COLO668 (cell line): Measurements from ENCODE around the gene OR2AT4.
"Not testable (repeated sequence)": the region's sequence is repeated elsewhere in the genome, so short reads cannot be mapped to it uniquely, and the experiment has no call there.

Source experiments
- DNase-seq: peaks from one replicate; lab custom pipeline; 2025; ENCODE audit not compliant: unreplicated experiment; lab: John Stamatoyannopoulos, UW

The OR2AT4 gene

GRCh38 chr11:75096456-75097172 lies at the start of gene OR2AT4:
OR2AT4 (minus strand) TSS chr11:75096876.
- no peak for DNase-seq

DNA sequence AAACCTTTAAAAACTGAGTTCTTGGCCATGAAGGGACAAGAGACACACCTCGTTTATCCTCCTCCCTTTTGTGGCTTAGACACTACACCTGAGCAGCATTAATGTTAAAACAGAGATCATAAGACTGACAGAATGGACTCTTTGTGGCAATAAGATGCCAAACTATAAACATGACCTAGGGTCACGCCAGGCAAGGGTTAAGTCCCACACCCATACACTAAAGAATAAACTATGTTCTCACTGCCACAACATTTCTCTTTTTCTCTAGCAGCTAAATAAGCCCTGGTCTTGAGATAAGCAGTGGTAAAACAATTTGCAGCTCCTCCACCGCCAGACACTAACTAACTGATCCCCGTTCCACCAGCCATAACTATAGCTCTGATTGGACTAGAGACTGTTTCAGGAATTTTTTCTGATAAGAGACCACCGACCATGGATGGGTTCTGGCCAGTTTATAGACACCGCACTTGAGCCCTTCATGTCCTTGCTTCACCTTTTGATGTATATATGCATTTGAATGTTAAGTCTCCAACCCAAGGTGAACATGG lies 49.4 kb upstream of the OR2AT4 start:
- no peak for DNase-seq

DNA sequence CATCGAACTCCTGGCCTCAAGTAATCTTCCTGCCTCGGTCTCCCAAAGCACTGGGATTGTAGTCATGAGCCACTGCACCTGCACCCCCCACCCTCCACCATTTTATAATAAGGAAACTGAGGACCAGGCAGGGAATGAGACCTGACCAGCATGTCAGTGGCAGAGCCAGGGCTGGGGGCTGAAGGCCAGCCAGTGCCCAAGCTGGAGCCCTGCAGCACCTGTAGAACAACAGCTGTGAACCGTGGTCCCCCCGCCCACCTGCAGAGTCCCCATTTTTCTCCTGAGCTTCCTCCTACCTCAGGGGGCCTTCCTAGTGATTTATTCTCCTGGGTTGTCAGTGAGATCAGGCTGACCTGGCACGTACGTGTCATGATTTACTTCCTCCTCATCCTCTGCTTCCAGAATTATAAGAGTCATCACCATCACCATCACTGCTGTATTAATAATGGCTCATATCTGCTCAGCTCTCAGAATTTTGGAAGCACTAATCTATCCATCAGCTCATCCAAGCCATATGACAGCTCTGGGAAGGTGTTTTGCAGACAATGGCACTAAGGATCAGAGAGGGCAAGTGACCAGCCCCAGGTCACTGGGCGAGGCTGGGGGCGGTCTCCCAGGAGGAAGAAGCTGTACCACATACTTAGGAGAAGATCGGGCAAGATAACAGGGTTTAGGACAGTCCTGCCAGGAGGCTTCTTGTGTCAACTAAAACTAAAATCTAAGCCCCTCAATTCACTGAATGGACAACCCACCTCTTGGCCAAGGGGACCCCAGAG lies 48.7 kb upstream of the OR2AT4 start:
- no peak for DNase-seq

DNA sequence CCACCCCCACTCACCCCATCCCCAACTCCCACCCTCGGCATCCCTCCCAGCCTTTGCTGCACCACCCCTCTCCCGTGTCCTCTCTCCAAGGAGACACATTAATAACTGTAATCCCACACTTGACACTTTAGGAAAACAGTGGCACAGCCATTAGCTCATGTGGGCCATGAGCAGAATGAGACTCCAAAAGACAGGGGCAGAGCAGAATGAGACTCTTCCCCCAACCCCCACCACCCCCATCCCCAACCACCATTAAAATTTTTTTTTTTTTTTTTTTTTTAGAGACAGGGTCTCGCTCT lies 48.0 kb upstream of the OR2AT4 start:
- no peak for DNase-seq

GRCh38 chr11:75143420-75143731 lies 46.7 kb upstream of the OR2AT4 start:
- no peak for DNase-seq

DNA sequence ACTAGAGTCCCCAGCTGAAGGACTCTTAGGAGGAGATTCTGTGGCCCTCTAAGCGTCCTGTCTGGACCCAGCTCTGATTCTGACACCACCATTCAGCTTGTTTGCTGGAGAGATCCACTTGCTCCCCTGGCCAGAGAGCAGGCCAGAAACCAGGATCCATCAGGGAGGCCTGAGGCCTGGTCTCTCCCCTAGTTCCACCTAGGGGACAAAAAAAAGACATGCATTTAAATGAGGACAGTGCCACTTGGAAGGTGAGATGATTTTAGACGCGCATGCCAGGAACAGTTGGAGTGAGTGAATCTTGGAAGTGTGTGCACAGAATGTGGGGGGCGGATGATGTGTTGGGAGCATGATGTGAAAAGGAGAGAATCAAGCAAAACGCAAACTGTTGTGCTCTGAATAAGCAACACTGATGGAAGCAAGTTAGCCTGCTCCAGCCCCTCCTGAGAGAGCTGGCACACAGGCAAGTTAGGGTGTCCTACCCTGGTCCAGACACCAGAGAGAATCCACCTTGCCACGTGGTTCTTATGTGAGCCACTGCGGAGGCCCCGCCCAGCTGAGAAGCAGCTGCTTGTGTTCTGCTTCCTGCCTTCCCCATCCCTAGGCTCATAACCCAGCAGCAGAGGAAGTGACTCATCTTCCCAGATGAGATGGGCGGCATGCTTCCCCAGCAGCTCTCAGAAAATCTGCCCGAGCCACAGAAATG lies 46.2 kb upstream of the OR2AT4 start:
- DNase-seq: peak; percentile 72

DNA sequence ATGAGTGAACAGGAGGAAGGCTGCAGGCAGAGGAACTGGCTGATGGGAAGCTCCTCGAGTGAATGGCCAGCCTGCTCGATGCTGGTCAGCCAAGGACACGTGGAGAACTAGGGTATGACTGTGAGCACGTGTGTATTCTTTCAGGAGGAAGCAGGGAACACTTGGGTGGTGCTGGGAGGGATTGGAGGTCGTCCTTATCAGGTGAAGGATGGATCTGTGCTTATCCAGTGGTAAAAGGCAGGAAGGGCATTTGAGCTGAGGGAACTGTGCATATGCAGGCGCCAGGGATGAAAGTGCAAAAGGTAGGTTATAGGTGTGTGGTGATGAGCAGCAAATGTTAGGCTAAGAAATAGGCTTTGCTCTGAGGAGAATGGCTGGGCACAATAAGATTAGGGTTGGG lies 44.5 kb upstream of the OR2AT4 start:
- no peak for DNase-seq

DNA sequence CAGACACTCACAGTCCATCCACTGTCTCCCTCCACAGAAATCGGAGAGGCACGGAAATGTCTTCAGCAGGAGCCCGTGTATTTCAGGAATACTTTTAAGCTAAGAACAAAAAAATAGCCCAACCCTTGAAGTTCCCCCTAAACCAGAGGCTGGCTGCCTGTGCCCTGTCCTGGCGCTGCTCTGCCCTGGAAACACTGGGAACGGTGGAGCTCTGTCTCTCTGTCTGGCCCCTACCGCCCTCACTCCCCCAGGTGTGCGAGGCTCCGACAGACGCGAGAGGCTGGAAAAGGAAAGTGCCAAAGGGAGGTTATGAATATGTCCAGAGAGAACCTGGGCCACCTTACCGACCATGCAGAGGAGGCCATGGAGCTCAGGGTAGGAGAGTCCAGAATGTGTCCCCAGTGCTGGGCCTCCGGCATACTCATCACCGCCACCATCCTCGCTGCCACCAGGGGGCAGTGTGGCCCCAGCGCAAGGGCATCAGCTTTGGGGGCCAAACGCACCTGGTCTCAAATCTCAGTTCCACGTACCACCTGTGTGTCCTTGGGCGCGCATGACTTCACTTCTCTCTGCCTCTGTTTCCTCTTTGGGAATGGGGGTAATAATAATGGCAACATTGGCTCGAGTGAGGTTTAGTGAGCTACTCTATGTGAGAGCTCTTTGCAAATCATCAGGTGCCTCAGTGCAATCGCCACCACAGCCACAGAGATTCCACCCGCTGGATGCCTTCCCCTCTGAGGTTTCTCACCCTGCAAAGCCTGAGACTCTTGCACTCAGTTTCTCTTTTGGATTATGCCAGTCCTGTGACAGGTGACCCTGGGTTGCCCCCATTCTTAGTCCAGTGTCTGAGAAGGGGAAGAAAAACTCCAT lies 43.8 kb upstream of the OR2AT4 start:
- peak; percentile 50 for DNase-seq

DNA sequence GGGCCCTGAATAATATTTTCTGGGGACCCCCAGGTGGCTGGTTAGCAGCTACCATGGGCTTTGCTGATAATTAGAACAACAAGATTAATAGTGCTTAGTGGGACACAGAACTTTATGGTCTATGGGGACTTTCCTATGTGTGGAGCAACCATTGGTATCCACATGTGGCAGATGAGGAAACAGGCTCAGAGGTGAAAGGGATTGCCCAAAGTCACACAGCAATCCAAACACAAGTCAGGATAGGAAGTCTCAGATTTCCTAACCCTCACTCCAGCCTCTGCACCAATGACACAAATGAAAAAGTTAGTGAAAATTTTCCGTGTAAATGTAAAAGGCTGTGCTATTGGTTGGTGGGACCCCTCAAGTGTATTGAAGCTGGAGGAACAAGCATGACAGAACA lies 39.0 kb upstream of the OR2AT4 start:
- no peak for DNase-seq

- no peak for DNase-seq
Measured at GRCh38 chr11:75135021-75135650, 38.5 kb upstream of the OR2AT4 start.

GRCh38 chr11:75133976-75134375 lies 37.3 kb upstream of the OR2AT4 start:
- DNase-seq: no peak

GRCh38 chr11:75132080-75132479 lies 35.4 kb upstream of the OR2AT4 start:
- no peak for DNase-seq

DNA sequence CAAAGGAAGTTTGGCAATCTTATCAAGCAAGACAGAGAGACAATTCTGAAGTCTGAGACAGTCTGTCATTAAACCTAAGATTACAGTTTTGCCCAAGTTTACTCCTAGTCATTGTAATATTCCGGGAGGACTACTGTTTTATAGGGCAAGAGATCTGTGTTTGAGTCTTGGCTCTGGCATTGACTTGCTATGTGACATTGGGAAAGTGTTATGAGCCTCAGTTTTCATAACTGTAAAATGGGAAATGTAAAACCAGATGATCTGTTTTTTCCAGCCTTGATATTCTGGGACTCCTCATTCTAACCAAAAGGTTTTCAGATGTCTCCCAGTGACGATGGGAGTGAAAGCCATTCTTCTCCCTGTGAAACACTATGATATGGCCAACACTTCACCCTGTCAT lies 29.9 kb upstream of the OR2AT4 start:
- no peak for DNase-seq

DNA sequence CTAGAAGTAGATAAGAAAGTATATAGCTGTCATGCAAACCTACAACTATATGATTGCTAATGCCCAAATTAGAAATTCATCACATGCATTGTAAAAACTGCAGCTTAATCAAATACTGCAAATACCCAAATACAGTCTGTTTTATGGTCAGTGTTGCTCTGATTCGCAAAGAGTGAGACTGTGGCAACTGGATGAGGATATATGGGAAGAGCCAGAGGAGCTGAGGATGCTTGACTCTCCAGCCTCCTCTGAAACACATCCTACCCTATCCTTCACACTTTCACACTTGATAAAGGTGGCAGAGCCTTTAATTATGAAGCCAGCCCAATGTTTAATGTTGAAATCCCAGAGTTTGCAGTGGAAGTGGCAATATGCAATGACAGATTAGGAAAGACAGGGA lies 21.9 kb upstream of the OR2AT4 start:
- no peak for DNase-seq

DNA sequence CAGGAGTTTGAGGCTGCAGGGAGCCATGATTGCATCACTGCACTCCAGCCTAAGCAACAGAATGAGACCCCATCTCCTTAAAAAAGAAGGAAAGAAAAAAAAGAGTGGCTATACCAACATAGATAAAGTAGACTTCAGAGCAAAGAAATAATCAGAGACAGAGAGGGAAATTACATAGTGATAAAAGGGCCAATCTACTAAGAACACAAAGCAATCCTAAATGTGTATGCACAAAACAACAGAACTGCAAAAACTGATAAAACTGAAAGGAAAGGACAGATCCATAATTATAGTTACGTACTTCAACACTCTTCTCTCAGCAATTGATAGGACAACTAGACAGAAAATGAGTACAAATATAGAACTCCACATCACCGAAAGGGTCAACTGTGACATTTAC lies 17.8 kb upstream of the OR2AT4 start:
- no peak for DNase-seq

DNA sequence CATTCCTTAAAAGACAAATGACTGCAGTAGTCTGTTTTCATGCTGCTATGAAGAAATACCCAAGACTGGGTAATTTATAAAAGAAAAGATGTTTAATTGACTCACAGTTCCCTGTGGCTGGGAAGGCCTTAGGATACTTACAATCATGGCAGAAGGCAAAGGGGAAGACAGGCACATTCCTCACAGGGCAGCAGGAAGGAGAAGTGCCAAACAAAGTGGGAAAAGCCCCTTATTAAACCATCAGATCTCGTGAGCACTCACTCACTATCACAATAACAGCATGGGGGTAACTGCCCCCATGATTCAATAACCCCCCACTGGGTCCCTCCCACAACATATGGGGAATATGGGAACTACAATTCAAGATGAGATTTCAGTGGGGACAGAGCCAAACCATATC lies 16.4 kb upstream of the OR2AT4 start:
- no peak for DNase-seq

DNA sequence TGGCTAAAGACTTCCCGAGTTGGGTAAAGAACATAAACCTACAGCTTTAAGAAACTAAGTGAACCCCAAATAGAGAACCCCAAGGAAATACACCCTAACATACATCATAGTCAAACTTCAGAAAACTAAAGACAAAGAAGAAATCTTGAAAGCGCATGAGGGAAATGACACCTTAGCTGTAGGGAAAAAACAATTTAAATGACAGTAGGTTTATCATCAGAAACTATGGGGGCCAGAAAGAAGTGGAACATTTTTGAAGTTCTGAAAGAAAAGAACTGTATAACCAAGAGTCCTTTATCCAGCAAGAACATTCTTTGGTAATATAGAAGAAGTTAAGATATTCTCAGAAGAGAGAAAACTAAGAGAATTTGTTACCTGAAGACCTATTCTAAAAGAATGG lies 15.5 kb upstream of the OR2AT4 start:
- no peak for DNase-seq

GRCh38 chr11:75107187-75107586 lies 10.5 kb upstream of the OR2AT4 start:
- DNase-seq: no peak

DNA sequence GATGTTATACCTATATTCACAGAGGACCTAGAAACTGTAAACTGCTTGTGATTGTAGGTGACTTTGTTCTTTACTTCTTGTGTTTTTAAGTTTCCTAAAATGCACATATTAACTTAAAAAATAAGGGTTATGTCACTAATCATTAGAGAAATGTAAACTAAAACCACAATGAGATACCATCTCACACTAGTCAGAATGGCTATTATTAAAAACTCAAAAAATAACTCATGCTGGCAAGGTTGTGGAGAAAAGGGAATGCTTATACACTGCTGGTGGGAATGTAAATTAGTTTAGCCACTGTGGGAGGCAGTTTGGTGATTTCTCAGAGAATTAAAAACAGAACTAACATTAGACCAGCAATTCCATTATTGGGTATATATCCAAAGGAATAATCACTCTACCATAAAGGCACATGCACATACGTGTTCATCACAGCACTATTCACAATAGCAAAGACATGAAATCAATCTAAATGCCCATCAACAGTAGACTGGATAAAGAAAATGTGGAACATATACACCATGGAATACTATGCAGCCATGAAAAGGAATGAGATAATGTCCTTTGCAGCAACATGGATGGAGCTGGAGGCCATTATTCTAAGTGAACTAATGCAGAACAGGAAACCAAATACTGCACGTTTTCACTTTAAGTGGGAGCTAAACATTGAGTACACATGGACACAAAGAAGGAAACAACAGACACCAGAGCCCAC lies 9.4 kb upstream of the OR2AT4 start:
- not testable (repeated sequence) for DNase-seq

GRCh38 chr11:75105462-75105925 lies 8.8 kb upstream of the OR2AT4 start:
- peak; percentile 4 for DNase-seq
